Measurements from ENCODE around the gene CREB5.
"Not testable (repeated sequence)": the region's sequence is repeated elsewhere in the genome, so short reads cannot be mapped to it uniquely, and the experiment has no call there.

DNA sequence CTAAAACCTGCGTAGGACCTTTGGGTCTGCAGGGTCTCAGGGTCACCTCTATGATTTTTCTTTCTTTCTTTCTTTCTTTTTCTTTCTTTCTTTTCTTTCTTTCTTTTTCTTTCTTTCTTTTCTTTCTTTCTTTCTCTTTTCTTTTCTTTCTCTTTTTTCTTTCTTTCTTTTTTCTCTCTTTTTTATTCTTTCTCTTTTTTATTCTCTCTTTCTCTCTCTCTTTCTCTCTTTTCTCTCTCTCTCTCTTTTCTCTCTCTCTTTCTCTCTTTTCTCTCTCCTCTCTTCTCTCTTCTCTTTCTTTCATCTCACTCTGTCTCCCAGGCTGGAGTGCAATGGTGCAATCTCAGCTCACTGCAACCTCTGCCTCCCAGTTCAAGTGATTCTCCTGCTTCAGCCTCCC, 139.4 kb downstream of the CREB5 start:
- TF ChIP-seq, protein P1, sequence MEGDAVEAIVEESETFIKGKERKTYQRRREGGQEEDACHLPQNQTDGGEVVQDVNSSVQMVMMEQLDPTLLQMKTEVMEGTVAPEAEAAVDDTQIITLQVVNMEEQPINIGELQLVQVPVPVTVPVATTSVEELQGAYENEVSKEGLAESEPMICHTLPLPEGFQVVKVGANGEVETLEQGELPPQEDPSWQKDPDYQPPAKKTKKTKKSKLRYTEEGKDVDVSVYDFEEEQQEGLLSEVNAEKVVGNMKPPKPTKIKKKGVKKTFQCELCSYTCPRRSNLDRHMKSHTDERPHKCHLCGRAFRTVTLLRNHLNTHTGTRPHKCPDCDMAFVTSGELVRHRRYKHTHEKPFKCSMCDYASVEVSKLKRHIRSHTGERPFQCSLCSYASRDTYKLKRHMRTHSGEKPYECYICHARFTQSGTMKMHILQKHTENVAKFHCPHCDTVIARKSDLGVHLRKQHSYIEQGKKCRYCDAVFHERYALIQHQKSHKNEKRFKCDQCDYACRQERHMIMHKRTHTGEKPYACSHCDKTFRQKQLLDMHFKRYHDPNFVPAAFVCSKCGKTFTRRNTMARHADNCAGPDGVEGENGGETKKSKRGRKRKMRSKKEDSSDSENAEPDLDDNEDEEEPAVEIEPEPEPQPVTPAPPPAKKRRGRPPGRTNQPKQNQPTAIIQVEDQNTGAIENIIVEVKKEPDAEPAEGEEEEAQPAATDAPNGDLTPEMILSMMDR (IDR thresholded peaks at IDR 0.05 in 8 of 11, conservative IDR thresholded peaks at IDR 0.05 in 3 of 11): not testable (repeated sequence)
- not testable (repeated sequence) for TF ChIP-seq POLR2AphosphoS5, POLR2A (IDR thresholded peaks at IDR 0.05)

Data from spleen (tissue), 7 donors.